ENCODE measurements around the gene LRIT2. TPM values are rescaled to one million over a fixed set of nuclear protein-coding genes. Genes with fewer than 3 reads are reported as not detected.

LRIT2 gene
- total RNA-seq, 1 experiment from 2014 or later = not detected

GRCh38 chr10:84234479-84234878, 9.1 kb upstream of the LRIT2 start:
- DNase-seq (ENCODE audit: low spot score) = no peak
- Mint-ChIP-seq H3K27me3 (ENCODE audit: low read depth) (peaks cover 21% of the 10 kb centered on the region), H3K36me3 (no peaks in the 10 kb centered on the region), H3K27ac (no peak overlapping the region), H3K9me3 (no peaks in the 10 kb centered on the region), H3K4me1 (0 out of 2 replicates have a peak, but pooled peaks cover 4% of the 10 kb centered on the region), H3K4me3 (no peak overlapping the region)
- ChIA-PET POLR2A (no interaction called here), CTCF (interaction anchor here (1.2 to 1.4 kb wide), 2 partner anchors 29 to 86 kb away, joined by 3 read pairs; no protein-coding TSS in a partner anchor)
- TF ChIP-seq MLX (CRISPR knock-in tag; IDR thresholded peaks at IDR 0.05) (no peak), CDX4 (CRISPR knock-in tag; IDR thresholded peaks at IDR 0.05; ENCODE audit: borderline replicate concordance) (no peak), ZNF219 (CRISPR knock-in tag; IDR thresholded peaks at IDR 0.05; ENCODE audit: borderline replicate concordance) (no peak), ATF6 (CRISPR knock-in tag; IDR thresholded peaks at IDR 0.05) (no peak), NR3C1 (CRISPR knock-in tag; conservative IDR thresholded peaks at IDR 0.05; ENCODE audit: low read depth) (no peak), ZNF121 (CRISPR knock-in tag; IDR thresholded peaks at IDR 0.05) (no peak), NR2C2 (CRISPR knock-in tag; IDR thresholded peaks at IDR 0.05) (no peak), E2F1 (CRISPR knock-in tag; IDR thresholded peaks at IDR 0.05) (no peak), AR (CRISPR knock-in tag; IDR thresholded peaks at IDR 0.05) (no peak), SP1 (CRISPR knock-in tag; conservative IDR thresholded peaks at IDR 0.05) (no peak), AFF4 (CRISPR knock-in tag; IDR thresholded peaks at IDR 0.05; ENCODE audit: borderline replicate concordance) (no peak), SOX15 (CRISPR knock-in tag; IDR thresholded peaks at IDR 0.05) (no peak), HMGXB4 (CRISPR knock-in tag; IDR thresholded peaks at IDR 0.05) (no peak), OVOL2 (CRISPR knock-in tag; IDR thresholded peaks at IDR 0.05; ENCODE audit: borderline replicate concordance) (no peak), RELA (CRISPR knock-in tag; IDR thresholded peaks at IDR 0.05; ENCODE audit: borderline replicate concordance) (no peak), ZNF263 (CRISPR knock-in tag; IDR thresholded peaks at IDR 0.05; ENCODE audit: low read depth) (no peak), NFE2L1 (CRISPR knock-in tag; IDR thresholded peaks at IDR 0.05) (no peak), GTF2I (CRISPR knock-in tag; conservative IDR thresholded peaks at IDR 0.05) (no peak), GRHL2 (CRISPR knock-in tag; IDR thresholded peaks at IDR 0.05; ENCODE audit: insufficient replicate concordance, severe bottlenecking) (no peak)
- ATAC-seq = no peak
